Measurements from ENCODE around the gene LRRC3B. TPM values are rescaled to one million over a fixed set of nuclear protein-coding genes. Genes with fewer than 3 reads are reported as not detected.
A peak's percentile ranks its signal among the peaks of the same experiment; 100 is the strongest.

Gene LRRC3B
- 3.2 TPM for polyA plus RNA-seq
- long read RNA-seq, donor 1, partial matches to known transcripts = 0 of 1 reads
- long read RNA-seq, donor 1, other reads (novel, unspliced or antisense) = 0 of 1 reads
- long read RNA-seq, donor 2, partial matches to known transcripts = 0 of 1 reads
- long read RNA-seq, donor 2, other reads (novel, unspliced or antisense) = 0 of 1 reads
- long read RNA-seq, donor 3 = 0 reads
- long read RNA-seq, donor 4 = 0 reads
- long read RNA-seq, donor 5, partial matches to known transcripts = 0 of 1 reads
- long read RNA-seq, donor 5, other reads (novel, unspliced or antisense) = 0 of 1 reads
- long read RNA-seq, donor 6 = 0 reads
- long read RNA-seq, donor 7 = 0 reads
- long read RNA-seq, donor 8, partial matches to known transcripts = 0 of 1 reads
- long read RNA-seq, donor 8, other reads (novel, unspliced or antisense) = 0 of 1 reads
- long read RNA-seq, donor 9, partial matches to known transcripts = 0 of 1 reads
- long read RNA-seq, donor 9, other reads (novel, unspliced or antisense) = 0 of 1 reads
- long read RNA-seq, donor 10 = 0 reads
- long read RNA-seq, donor 11 = 0 reads

GRCh38 chr3:26622621-26623418 is at the start of gene LRRC3B:
Gene LRRC3B (plus strand): TSS chr3:26622772. CDS start chr3:26709673, 86,901 bp downstream.
- no peaks in the 10 kb centered on the region for H3K36me3 ChIP-seq (ENCODE audit: control insufficient read depth, insufficient read depth, low read length)
- no peak within 1 kb of the TSS for H3K27ac ChIP-seq (ENCODE audit: low read length)
- H3K27me3 ChIP-seq (ENCODE audit: control insufficient read depth, insufficient read depth, low read length) = peaks cover 50% of the 10 kb centered on the region
- no peaks in the 10 kb centered on the region for H3K9me3 ChIP-seq (ENCODE audit: control insufficient read depth, low read depth, low read length)
- WGBS (ENCODE audit: insufficient coverage, low lambda C conversion rate) = no CpG with 5 or more reads among the region's 72 CpGs
- no peaks in the 10 kb centered on the region for H3K4me1 ChIP-seq (ENCODE audit: control insufficient read depth, insufficient read depth, low read length)
- DNase-seq = peak in 1 of 2 donors; percentile 11
- peak within 1 kb of the TSS; percentile 39 for H3K4me3 ChIP-seq (ENCODE audit: low read length)

DNA sequence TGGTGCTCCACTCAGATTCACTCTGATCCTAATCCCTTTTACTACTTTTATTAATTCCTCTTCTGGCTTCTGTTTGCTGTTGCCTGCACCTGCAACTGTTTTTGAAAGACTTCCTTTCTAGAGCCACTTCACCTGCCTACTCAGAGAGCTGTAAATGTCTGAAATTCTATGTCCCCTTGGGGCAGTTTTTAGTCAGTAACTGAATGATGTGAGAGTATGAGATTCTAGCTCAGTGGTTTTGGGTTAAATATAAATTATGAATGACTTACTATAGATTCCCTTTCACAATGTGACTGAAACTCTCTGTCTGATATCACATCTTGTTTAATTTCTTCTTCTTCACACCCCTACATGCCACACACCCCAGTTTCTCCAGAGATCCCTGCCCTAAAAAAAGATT is 47.8 kb upstream of the LRRC3B start:
- no peak for DNase-seq
- Histone ChIP-seq H3K4me1 (ENCODE audit: control insufficient read depth, insufficient read depth, low read length) (no peaks in the 10 kb centered on the region), H3K4me3 (ENCODE audit: low read length) (no peak overlapping the region)

DNA sequence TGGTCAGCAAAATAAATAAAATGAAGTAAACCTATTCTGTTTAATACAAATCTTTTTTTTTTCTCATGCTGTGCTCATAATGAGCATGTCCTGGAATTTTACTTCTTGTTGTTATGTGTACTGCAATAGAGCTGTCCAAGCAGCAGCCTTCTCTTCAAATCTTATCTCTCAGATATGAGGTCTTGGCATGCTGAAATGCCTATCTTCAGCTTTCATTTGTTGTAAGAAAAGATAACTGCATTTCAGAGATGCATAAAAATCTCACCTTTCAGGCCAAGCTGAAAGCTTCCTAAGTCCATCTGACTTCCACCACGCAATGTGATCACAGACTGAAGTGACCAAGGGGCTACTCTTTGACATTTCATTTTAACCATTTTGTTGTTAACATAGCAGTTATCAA is 43.5 kb upstream of the LRRC3B start:
- H3K4me1 ChIP-seq (ENCODE audit: control insufficient read depth, insufficient read depth, low read length) = no peaks in the 10 kb centered on the region
- H3K27me3 ChIP-seq (ENCODE audit: control insufficient read depth, insufficient read depth, low read length) = no peaks in the 10 kb centered on the region
- no CpG with 5 or more reads among the region's 1 CpG for WGBS (ENCODE audit: insufficient coverage, low lambda C conversion rate)
- H3K9me3 ChIP-seq (ENCODE audit: control insufficient read depth, low read depth, low read length) = no peaks in the 10 kb centered on the region
- DNase-seq = no peak
- no peaks in the 10 kb centered on the region for H3K36me3 ChIP-seq (ENCODE audit: control insufficient read depth, insufficient read depth, low read length)
- H3K4me3 ChIP-seq (ENCODE audit: low read length) = no peak overlapping the region
- H3K27ac ChIP-seq (ENCODE audit: low read length) = no peak overlapping the region

More for the DNA sequence above, 47.8 kb upstream of the LRRC3B start:
- Histone ChIP-seq H3K9me3 (ENCODE audit: control insufficient read depth, low read depth, low read length) (no peaks in the 10 kb centered on the region), H3K36me3 (ENCODE audit: control insufficient read depth, insufficient read depth, low read length) (no peaks in the 10 kb centered on the region), H3K27ac (ENCODE audit: low read length) (no peak overlapping the region), H3K27me3 (ENCODE audit: control insufficient read depth, insufficient read depth, low read length) (no peaks in the 10 kb centered on the region)

DNA sequence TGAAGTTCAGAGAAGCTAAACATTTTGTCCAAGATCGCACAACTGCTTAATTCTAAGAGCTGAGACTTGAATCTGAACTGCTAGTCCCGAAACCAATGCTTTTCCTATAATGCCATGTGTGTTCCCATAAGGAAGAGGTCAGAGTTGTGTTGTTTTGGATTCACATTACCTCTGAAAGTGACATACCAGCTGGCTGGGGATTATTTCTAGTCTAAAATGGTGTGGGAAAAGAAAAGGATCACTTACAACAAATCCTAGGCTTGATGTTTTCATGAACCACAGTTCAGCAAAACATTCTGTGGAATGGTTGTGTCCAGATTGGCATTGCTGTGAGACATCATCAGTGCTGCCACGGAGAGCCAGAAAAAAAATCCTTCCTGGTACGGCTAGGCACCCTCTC is 35.0 kb upstream of the LRRC3B start:
- Histone ChIP-seq H3K9me3 (ENCODE audit: control insufficient read depth, low read depth, low read length) (no peaks in the 10 kb centered on the region), H3K27ac (ENCODE audit: low read length) (no peak overlapping the region), H3K4me3 (ENCODE audit: low read length) (no peak overlapping the region), H3K27me3 (ENCODE audit: control insufficient read depth, insufficient read depth, low read length) (no peaks in the 10 kb centered on the region), H3K4me1 (ENCODE audit: control insufficient read depth, insufficient read depth, low read length) (no peaks in the 10 kb centered on the region), H3K36me3 (ENCODE audit: control insufficient read depth, insufficient read depth, low read length) (no peaks in the 10 kb centered on the region)
- no peak for DNase-seq
- no CpG with 5 or more reads among the region's 4 CpGs for WGBS (ENCODE audit: insufficient coverage, low lambda C conversion rate)

GRCh38 chr3:26588931-26589330 is 33.6 kb upstream of the LRRC3B start:
- no peaks in the 10 kb centered on the region for H3K27me3 ChIP-seq (ENCODE audit: control insufficient read depth, insufficient read depth, low read length)
- no peaks in the 10 kb centered on the region for H3K36me3 ChIP-seq (ENCODE audit: control insufficient read depth, insufficient read depth, low read length)
- no peak overlapping the region for H3K4me3 ChIP-seq (ENCODE audit: low read length)
- no peaks in the 10 kb centered on the region for H3K4me1 ChIP-seq (ENCODE audit: control insufficient read depth, insufficient read depth, low read length)
- H3K9me3 ChIP-seq (ENCODE audit: control insufficient read depth, low read depth, low read length) = no peaks in the 10 kb centered on the region
- no peak overlapping the region for H3K27ac ChIP-seq (ENCODE audit: low read length)
- no peak for DNase-seq
- WGBS (ENCODE audit: insufficient coverage, low lambda C conversion rate) = no CpG with 5 or more reads among the region's 2 CpGs

GRCh38 chr3:26589678-26590077 is 32.9 kb upstream of the LRRC3B start:
- 100% methylated on average over 1 of the region's 1 CpG for WGBS (ENCODE audit: insufficient coverage, low lambda C conversion rate)
- DNase-seq = no peak
- no peaks in the 10 kb centered on the region for H3K4me1 ChIP-seq (ENCODE audit: control insufficient read depth, insufficient read depth, low read length)

GRCh38 chr3:26590919-26591484 is 31.6 kb upstream of the LRRC3B start:
- Histone ChIP-seq H3K27me3 (ENCODE audit: control insufficient read depth, insufficient read depth, low read length) (no peaks in the 10 kb centered on the region), H3K4me3 (ENCODE audit: low read length) (no peak overlapping the region), H3K4me1 (ENCODE audit: control insufficient read depth, insufficient read depth, low read length) (no peaks in the 10 kb centered on the region), H3K36me3 (ENCODE audit: control insufficient read depth, insufficient read depth, low read length) (no peaks in the 10 kb centered on the region), H3K9me3 (ENCODE audit: control insufficient read depth, low read depth, low read length) (no peaks in the 10 kb centered on the region), H3K27ac (ENCODE audit: low read length) (no peak overlapping the region)
- no peak for DNase-seq
- 83% methylated on average over 1 of the region's 5 CpGs for WGBS (ENCODE audit: insufficient coverage, low lambda C conversion rate)

More at GRCh38 chr3:26589678-26590077, 32.9 kb upstream of the LRRC3B start:
- Histone ChIP-seq H3K36me3 (ENCODE audit: control insufficient read depth, insufficient read depth, low read length) (no peaks in the 10 kb centered on the region), H3K4me3 (ENCODE audit: low read length) (no peak overlapping the region), H3K27ac (ENCODE audit: low read length) (no peak overlapping the region), H3K27me3 (ENCODE audit: control insufficient read depth, insufficient read depth, low read length) (no peaks in the 10 kb centered on the region), H3K9me3 (ENCODE audit: control insufficient read depth, low read depth, low read length) (no peaks in the 10 kb centered on the region)

DNA sequence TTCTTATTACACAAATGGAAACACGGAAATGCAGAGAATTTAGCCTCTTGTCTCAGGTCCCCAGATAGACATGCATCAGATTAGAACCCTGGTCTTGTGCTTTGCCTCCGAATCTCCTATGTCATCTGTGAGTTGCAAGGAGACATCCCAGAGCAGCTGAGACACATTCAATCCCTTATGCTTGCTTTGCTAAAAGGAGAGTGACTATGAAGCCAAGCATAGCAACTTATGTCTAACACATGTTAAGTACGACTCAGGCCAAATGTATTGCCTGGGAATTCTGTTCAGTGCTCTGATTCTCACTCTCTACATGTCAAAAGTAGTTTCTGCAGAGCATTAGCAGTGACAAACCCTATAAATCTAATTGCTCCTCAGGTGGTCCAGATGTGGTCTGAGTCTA is 30.6 kb upstream of the LRRC3B start:
- Histone ChIP-seq H3K27ac (ENCODE audit: low read length) (no peak overlapping the region), H3K27me3 (ENCODE audit: control insufficient read depth, insufficient read depth, low read length) (no peaks in the 10 kb centered on the region), H3K4me3 (ENCODE audit: low read length) (no peak overlapping the region), H3K36me3 (ENCODE audit: control insufficient read depth, insufficient read depth, low read length) (no peaks in the 10 kb centered on the region), H3K9me3 (ENCODE audit: control insufficient read depth, low read depth, low read length) (no peaks in the 10 kb centered on the region), H3K4me1 (ENCODE audit: control insufficient read depth, insufficient read depth, low read length) (no peaks in the 10 kb centered on the region)
- no CpG with 5 or more reads among the region's 3 CpGs for WGBS (ENCODE audit: insufficient coverage, low lambda C conversion rate)
- no peak for DNase-seq

DNA sequence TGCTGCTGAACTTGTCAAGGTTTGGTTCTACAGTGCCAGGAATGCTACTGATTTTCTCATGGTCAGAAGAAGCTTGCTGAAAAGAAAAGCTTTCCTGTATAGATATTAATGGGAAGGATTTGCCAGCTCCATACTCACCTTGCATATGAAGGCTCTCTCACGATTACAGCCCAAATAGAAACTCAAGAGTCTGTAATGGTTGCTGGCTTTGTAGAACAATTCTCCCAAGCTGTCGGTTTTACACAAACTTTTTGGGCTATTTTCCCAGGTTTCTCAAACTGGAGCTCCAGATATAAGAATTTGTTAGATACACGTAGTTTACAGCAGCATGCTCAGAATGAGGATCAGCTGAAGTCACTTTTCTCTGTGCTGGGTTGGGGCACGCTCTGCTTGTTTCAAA is 30.1 kb upstream of the LRRC3B start:
- H3K27me3 ChIP-seq (ENCODE audit: control insufficient read depth, insufficient read depth, low read length) = no peaks in the 10 kb centered on the region
- DNase-seq = no peak
- no peaks in the 10 kb centered on the region for H3K36me3 ChIP-seq (ENCODE audit: control insufficient read depth, insufficient read depth, low read length)
- WGBS (ENCODE audit: insufficient coverage, low lambda C conversion rate) = no CpG with 5 or more reads among the region's 4 CpGs
- H3K27ac ChIP-seq (ENCODE audit: low read length) = no peak overlapping the region
- no peaks in the 10 kb centered on the region for H3K4me1 ChIP-seq (ENCODE audit: control insufficient read depth, insufficient read depth, low read length)
- H3K9me3 ChIP-seq (ENCODE audit: control insufficient read depth, low read depth, low read length) = no peaks in the 10 kb centered on the region
- no peak overlapping the region for H3K4me3 ChIP-seq (ENCODE audit: low read length)

GRCh38 chr3:26596335-26596734 is 26.2 kb upstream of the LRRC3B start:
- WGBS (ENCODE audit: insufficient coverage, low lambda C conversion rate) = no CpG with 5 or more reads among the region's 3 CpGs
- Histone ChIP-seq H3K9me3 (ENCODE audit: control insufficient read depth, low read depth, low read length) (no peaks in the 10 kb centered on the region), H3K4me3 (ENCODE audit: low read length) (no peak overlapping the region), H3K4me1 (ENCODE audit: control insufficient read depth, insufficient read depth, low read length) (no peaks in the 10 kb centered on the region), H3K27ac (ENCODE audit: low read length) (no peak overlapping the region), H3K36me3 (ENCODE audit: control insufficient read depth, insufficient read depth, low read length) (no peaks in the 10 kb centered on the region), H3K27me3 (ENCODE audit: control insufficient read depth, insufficient read depth, low read length) (no peaks in the 10 kb centered on the region)
- DNase-seq = no peak

Data from large intestine (tissue), 12 donors.